ENCODE results near the gene NOSTRIN.

The NOSTRIN gene

DNA sequence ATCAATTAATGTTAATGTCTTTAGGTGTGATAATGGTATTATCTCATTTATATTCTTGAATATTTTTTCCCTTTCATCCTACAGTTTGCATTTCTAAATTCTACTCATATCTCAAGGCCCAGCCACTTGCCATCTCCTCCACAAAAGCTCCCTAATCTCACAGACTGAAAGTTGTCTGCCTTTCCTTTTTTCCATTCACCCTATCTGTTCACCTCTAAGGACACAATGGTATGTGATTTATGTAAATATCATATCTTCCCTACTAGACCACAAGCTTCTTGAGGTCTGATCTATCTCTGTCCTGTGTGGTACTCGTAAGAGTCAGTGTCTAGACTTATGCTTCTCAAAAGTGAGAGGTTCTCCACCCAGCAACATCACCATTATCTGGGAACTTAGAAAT, 91.7 kb downstream of the NOSTRIN start:
- peaks cover 6% of the 10 kb centered on the region for H3K27me3 ChIP-seq
- no peak overlapping the region for H3K27ac ChIP-seq
- no peaks in the 10 kb centered on the region for H3K9me3 ChIP-seq
- TF ChIP-seq, protein P1, sequence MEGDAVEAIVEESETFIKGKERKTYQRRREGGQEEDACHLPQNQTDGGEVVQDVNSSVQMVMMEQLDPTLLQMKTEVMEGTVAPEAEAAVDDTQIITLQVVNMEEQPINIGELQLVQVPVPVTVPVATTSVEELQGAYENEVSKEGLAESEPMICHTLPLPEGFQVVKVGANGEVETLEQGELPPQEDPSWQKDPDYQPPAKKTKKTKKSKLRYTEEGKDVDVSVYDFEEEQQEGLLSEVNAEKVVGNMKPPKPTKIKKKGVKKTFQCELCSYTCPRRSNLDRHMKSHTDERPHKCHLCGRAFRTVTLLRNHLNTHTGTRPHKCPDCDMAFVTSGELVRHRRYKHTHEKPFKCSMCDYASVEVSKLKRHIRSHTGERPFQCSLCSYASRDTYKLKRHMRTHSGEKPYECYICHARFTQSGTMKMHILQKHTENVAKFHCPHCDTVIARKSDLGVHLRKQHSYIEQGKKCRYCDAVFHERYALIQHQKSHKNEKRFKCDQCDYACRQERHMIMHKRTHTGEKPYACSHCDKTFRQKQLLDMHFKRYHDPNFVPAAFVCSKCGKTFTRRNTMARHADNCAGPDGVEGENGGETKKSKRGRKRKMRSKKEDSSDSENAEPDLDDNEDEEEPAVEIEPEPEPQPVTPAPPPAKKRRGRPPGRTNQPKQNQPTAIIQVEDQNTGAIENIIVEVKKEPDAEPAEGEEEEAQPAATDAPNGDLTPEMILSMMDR (IDR thresholded peaks at IDR 0.05) = no peak
- no peak overlapping the region for H3K4me3 ChIP-seq (ENCODE audit: low read depth in 1 of 2, low read length in 1 of 2)
- no peaks in the 10 kb centered on the region for H3K36me3 ChIP-seq
- peaks cover 13 to 15% of the 10 kb centered on the region in 2 experiments for H3K4me1 ChIP-seq (ENCODE audit: control insufficient read depth in 1 of 2, insufficient read depth in 1 of 2, low read depth in 1 of 2, low read length in 1 of 2)

- H3K4me1 ChIP-seq (ENCODE audit: control insufficient read depth in 1 of 2, insufficient read depth in 1 of 2, low read depth in 1 of 2, low read length in 1 of 2) = peaks cover 11 to 12% of the 10 kb centered on the region in 2 experiments
- H3K4me3 ChIP-seq (ENCODE audit: low read depth in 1 of 2, low read length in 1 of 2) = no peak overlapping the region
- H3K36me3 ChIP-seq = no peaks in the 10 kb centered on the region
- TF ChIP-seq, protein P1 (IDR thresholded peaks at IDR 0.05) = no peak
- H3K9me3 ChIP-seq = no peaks in the 10 kb centered on the region
- H3K27me3 ChIP-seq = peaks cover 6% of the 10 kb centered on the region
- H3K27ac ChIP-seq = no peak overlapping the region
Observed at GRCh38 chr2:168894720-168895119, 92.3 kb downstream of the NOSTRIN start.

DNA sequence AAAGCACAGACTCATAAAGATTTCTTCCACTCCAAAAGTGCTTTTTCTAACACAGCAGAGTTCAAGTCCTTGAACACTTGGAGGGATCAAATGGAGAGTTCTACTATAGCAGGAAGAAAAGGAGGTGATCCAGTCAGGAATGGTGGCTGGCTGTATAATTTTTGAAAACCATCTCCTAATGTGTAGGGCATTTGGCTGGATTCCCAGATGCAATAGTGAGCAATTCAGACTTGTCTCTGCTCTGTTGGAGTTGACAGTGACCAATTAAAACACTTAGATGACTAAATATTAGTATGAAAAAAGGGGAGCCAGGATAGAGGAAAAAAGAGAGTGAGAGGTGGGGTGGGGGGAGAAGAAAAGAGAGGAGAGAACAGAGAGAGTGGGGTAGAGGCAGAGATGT, 93.3 kb downstream of the NOSTRIN start:
- Histone ChIP-seq H3K9me3 (no peaks in the 10 kb centered on the region), H3K4me1 (ENCODE audit: control insufficient read depth in 1 of 2, insufficient read depth in 1 of 2, low read depth in 1 of 2, low read length in 1 of 2) (peaks cover under 1 to 1% of the 10 kb centered on the region in 2 experiments), H3K27me3 (peaks cover 6% of the 10 kb centered on the region), H3K4me3 (ENCODE audit: low read depth in 1 of 2, low read length in 1 of 2) (no peak overlapping the region), H3K36me3 (no peaks in the 10 kb centered on the region), H3K27ac (no peak overlapping the region)
- TF ChIP-seq, protein P1 (IDR thresholded peaks at IDR 0.05) = no peak

GRCh38 chr2:168896783-168897182, 94.3 kb downstream of the NOSTRIN start:
- Histone ChIP-seq H3K4me1 (ENCODE audit: control insufficient read depth in 1 of 2, insufficient read depth in 1 of 2, low read depth in 1 of 2, low read length in 1 of 2) (no peaks in the 10 kb centered on the region), H3K9me3 (no peaks in the 10 kb centered on the region), H3K27ac (no peak overlapping the region), H3K27me3 (peaks cover 2% of the 10 kb centered on the region), H3K4me3 (ENCODE audit: low read depth in 1 of 2, low read length in 1 of 2) (no peak overlapping the region), H3K36me3 (no peaks in the 10 kb centered on the region)
- TF ChIP-seq, protein P1 (IDR thresholded peaks at IDR 0.05) = no peak

- Histone ChIP-seq H3K27me3 (no peaks in the 10 kb centered on the region), H3K27ac (no peak overlapping the region), H3K4me1 (ENCODE audit: control insufficient read depth in 1 of 2, insufficient read depth in 1 of 2, low read depth in 1 of 2, low read length in 1 of 2) (no peaks in the 10 kb centered on the region), H3K36me3 (no peaks in the 10 kb centered on the region), H3K9me3 (no peaks in the 10 kb centered on the region), H3K4me3 (ENCODE audit: low read depth in 1 of 2, low read length in 1 of 2) (no peak overlapping the region)
- TF ChIP-seq, protein P1 (IDR thresholded peaks at IDR 0.05) = no peak
Observed at GRCh38 chr2:168897449-168897848, 95.0 kb downstream of the NOSTRIN start.

DNA sequence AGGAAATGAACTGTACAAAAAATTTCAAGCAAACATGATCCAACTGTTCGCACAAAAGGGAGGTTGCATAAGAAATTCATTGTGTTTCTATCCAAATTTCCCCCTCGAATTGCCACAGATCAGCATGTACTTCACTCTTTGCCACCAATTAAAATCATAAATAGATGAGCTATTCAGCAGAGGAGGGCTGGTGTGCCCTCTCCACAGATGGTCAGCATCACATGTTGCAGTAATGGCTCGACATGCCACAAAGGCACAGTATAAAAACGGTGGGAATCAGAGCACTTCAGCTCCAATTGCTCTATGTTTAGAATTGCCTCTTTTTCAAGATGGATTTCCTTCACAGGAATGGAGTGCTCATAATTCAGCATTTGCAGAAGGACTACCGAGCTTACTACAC, 98.6 kb downstream of the NOSTRIN start, which contains the start of gene G6PC2:
Gene G6PC2, plus strand, starts transcription at position 289 of the 400 bp plus-strand sequence. Its CDS starts 41 bp downstream, at position 330.
- H3K27me3 ChIP-seq = no peaks in the 10 kb centered on the region
- H3K4me1 ChIP-seq (ENCODE audit: control insufficient read depth in 1 of 2, insufficient read depth in 1 of 2, low read depth in 1 of 2, low read length in 1 of 2) = no peaks in the 10 kb centered on the region
- H3K27ac ChIP-seq = no peak within 1 kb of the TSS
- TF ChIP-seq, protein P1 (IDR thresholded peaks at IDR 0.05) = no peak
- no peaks in the 10 kb centered on the region for H3K9me3 ChIP-seq
- H3K36me3 ChIP-seq = no peaks in the 10 kb centered on the region
- H3K4me3 ChIP-seq (ENCODE audit: low read depth in 1 of 2, low read length in 1 of 2) = no peak within 1 kb of the TSS

Data from neutrophil (primary cell).